Activated CD8-positive, alpha-beta memory T cell treated with anti-CD3 and anti-CD28 coated beads, Interleukin-2, amount 50 U/mL, for 4 hours (primary cell): ENCODE measurements around the gene PRKCA.
"Not testable (repeated sequence)": the region's sequence is repeated elsewhere in the genome, so short reads cannot be mapped to it uniquely, and the experiment has no call there.

Source experiments
- DNase-seq: peaks from one replicate; pipeline ENCODE4 v3.0.0-alpha.2; 2020

The PRKCA gene

DNA sequence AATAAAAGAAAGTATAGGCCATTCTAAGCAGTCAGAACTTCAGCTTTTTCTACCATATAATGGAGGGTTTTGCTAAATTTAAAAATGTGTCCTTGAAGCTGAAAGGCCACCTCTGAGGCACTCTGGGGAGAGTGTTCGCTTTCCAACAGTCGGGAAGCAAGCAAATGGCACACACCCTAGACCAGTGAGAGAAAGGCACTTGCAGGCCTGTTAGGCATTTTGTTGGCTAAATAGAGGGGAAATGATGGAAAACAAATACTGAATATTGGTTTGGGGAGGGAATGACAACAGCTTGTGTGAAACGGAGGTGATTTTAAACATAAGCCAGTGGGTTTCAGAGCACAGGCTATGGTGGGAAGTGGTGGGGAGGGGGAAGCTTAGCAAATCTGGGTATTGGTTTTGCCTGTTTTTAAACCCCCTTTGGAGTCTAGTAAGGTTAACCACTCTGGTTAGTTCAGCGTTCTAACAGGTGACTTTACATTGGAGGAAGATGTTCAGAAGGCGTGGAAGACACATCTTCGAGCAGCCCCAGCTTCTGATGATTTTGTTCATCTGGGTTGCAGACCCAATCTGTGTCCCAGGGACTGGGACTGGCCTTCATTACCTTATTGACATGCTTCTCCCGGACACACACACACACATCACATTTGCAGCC is 90.5 kb downstream of the PRKCA start:
- DNase-seq, result no peak

DNA sequence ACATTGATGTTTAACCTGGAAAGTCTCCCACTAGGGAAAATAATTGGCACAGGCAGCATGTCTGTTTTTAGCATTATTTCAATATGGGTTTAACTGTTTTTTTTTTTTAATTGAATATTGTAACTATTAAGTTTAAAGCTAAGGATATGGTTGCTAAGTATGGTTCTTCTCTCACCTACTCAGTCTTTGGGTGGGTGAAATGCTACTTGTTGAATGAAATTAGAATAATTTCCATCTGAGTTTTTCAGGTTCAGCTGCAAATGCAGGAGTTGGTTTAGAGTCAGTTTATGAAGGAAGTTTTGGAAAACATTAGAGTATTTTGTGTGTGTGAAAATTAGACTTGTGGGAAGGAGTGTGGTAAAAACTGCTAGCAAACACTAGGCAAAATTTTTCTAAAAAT is 93.5 kb downstream of the PRKCA start:
- no peak for DNase-seq

DNA sequence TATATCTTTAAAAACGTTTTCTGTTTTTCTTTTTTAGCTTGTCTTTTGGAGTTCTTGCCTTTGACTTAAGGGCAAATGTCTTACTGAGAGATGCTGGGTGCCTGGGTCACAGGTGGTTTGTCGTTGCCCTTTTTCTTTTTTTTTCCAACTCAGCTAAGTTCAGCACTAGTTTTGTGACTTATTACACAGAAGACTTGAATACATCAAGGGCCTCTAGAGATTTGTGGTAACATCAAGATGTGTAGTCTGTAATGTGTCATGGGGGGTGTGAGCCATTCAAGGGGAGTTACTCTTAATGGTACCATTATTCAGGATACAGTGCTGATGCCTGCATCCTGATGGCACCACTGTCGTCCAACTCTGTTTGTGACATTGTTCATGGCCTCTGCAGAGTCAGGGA is 95.1 kb downstream of the PRKCA start:
- no peak for DNase-seq

DNA sequence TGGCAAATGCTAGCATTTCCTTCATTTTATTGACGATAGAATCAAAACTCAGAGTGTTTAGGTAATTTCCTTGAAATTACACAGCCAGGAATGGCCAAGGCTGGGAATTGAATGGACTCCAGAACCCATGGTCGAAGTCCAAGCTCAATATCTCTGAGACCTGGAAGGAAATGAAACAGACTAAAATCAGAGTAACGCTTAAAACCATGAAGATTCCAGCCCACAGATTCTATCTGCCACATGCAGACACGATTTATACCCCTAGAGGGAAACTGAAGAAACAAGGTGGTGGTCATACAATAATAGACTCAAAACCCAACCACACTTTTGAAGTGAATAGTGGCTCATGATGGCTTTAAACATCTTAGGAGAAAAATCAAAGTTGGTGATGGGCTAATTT is 95.6 kb downstream of the PRKCA start:
- no peak for DNase-seq

DNA sequence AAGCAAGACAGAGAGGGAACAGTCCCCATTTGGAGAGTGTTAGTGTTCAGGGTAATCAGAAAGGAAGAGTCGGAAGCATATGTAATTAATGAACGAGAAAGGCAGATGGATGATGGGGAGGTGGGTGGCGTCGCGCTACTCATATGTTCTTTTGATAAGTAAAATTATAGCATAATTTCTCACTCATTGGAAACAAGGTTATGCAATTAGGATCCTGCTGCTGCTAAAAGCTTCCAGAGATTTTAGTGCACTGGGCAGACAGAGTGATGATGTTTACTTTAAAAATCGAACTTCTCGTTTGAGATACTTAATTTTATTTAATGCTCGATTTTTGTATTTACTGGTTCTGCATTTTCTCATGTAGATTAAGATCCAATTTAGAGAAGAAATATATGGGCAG is 96.2 kb downstream of the PRKCA start:
- no peak for DNase-seq

DNA sequence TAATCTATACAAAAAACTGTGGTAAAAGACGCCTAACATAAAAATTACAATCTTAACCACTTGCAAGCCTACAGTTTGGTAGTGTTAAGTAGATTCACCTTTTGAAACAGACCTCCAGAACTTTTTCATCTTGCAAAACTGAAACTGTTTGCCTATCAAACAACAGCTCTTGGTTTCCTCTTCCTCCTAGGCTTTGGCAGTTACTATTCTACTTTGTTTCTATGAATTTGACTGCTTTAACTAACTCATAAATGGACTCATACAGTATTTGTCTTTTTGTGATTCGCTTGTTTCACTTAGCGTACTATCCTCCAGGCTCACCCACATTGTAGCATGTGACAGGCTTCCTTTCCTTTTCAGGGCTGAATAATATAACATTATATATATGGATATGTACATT is 97.0 kb downstream of the PRKCA start:
- DNase-seq, result no peak

DNA sequence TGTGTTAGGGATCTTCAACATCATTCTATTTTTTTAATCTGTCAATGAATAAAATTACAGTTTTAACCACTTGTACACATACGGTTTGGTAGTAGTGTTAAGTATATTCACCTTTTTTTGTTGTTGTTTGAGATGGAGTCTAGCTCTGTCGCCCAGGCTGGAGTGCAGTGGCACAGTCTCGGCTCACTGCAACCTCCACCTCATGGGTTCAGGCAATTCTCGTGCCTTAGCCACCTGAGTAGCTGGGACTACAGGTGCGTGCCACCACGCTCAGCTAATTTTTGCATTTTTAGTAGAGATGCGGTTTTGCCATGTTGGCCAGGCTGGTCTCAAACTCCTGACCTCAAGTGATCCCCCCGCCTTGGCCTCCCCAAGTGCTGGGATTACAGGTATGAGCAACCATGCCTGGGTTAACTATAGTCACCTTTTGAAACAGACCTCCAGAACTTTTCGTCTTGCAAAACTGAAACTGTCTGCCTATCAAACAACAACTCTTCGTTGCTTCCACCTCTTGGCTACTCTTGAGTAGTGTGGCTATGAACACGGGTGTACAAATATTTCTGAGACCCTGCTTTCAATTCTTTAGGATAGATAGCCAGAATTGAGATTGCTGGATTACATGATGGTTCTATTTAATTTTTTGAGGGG is 97.8 kb downstream of the PRKCA start:
- DNase-seq, result not testable (repeated sequence)

DNA sequence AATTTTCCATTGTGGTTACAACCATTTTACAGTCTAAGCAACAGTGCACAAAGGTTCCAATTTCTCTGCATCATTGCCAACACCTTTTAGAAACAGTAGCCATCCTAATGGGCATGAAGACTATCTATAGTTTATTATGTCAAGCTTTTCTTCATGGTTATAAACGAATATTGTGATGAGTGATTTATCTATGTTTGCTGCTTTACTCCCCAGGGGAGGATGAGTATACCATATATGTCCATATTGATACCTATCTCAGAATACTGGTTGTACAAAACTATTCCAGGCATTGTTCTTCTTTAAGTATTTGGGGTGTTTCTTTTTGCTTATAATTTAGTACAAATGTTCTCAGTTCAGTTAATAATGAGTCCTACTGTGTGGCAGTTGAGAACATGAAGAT is 98.3 kb downstream of the PRKCA start:
- no peak for DNase-seq

DNA sequence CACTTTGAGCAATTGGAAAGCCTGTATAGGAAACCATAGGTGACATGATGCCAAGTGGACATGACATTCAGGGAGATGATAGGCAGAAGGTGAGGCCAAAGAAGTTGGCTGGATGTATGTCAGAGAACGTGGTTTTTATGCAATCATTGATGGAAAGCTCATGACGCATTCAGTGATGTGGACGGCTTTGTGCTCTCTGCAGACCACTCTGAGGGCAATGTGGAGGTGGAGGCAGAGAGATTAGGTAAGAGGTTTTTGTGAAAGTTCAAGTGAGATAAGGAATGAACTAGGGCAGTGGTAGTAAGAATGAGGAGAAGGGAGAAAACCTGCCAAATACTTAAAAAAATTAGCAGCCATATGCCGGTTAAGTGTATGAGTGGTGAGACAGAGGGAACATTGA is 99.0 kb downstream of the PRKCA start:
- no peak for DNase-seq

DNA sequence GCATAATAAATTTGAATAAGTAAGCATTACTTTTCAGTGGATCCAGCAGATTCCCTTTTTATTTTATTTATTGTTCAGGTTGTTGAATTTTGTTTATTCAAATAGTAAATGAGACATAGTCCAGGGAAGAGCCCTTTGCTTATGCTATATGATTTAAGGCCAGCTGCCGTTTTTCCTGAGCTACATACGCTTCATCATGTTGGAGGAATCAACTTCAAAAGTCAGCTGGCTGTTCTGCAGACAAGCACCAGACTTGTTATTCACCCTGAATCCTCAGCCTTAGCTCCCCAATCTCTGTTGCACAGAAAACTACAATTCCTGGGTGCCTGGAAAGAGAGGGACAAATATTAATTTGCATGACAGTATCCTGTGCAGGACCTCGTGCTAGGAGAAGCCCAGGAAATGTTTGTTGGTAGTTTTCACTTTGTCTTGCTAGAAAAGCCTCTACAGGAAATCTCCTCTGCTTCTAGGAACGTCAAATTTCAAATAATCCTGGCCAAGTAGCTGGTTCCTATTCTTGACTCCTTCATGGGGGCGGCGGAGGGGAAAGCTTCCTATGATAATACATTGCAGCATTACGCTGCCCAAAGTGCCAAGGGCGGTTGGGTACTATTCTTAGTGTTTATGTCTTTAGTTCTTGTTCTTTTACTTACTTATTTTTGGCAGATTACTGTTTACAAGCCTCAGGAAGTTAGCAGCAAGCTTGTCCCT is 101.6 kb downstream of the PRKCA start:
- no peak for DNase-seq

DNA sequence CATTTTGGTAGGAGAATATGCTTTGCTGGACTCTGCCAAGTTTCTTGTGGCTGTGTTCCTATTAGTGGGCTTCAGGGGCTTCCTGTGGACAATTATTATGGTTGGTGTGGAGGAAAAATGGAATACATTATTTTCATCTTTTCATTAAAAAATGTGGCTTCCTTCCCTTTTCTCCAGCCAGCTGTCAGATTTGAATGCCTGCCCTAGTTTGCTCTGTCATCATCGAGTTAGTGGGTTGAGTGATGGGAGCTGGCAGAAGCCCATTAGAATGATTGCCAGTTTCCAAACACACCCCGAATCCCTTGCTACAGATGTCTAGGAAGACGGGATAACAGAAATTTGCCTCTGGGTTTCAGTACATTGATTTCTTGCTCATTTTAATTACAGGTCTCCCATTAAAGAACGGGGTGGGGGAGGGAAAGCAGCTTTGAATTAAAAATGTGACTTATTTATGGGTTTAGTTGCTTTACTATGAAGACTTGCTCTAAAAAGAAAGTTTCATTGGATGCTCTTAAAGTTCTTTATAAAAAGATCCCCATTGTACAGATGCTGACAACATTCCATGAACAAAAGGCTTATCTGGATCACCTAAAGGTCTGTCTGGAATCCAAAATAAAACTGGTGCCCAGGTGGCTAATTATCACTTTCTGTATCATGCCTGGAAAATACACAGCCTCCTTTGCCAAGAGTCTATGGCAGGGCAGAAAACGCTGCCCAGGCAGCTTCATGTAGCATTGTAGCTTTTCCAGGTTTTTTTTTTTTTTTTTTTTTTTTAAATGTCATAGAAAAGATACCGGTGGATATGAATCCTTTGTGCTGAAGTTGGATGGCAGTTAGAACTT is 103.6 kb downstream of the PRKCA start:
- DNase-seq, result no peak

DNA sequence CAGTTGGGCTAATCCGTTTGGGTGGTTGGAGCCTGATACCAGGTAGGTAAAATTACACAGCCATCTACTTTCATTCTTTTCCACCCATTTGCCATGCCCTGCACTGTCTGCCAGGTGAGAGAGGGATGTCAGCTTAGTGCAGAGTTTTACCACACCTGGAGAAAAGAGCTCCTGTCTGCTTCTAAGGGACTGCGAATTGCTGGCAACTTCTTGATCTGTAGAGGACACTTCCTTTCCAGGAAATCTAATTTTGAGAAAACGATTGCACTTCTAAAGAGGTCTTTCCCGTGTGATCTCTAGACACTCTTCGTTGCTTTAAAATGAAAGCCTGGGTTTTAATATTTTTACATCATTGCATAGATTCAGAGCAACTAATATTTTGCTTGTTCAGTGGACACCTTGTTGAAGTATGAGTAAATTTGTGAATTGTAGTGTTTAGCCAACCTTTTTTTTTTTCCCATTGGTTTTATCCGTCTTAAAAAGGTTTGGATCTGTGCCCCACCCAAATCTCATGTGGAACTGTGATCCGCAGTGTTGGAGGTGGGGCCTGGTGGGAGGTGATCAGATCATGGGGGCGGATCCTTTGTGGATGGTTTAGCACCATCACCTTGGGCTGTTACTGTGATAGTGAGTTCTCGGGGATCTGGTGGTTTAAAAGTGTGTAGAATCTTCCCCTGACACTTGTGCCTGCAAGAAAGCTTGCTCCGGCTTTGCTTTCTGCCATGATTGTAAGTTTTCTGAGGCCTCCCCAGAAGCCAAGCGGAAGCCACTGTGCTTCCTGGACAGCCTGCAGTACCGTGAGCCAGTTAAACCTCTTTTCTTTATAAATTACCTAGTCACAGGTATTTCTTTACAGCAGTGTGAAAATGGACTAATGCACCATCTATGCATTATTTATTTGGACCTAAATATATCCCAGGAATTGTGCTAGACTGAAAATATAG is 104.6 kb downstream of the PRKCA start:
- DNase-seq, result no peak

DNA sequence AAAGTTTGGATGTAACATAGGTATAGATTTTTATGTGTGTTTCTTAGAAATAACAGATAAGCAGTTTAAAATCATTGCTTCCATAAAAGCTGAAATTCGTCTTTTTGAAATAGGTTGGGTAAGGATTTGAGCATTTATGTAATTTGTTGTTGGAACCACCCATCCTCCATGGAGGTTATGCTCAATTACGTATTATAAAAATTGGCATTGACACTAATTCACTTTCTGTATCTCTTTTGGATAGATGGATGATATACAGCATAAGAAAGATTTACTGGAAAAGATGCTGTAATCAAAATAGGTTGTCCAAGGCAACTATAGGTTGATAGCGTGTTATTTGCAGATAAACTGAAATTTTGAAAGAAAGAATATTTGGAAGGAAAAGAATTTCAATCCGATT is 105.5 kb downstream of the PRKCA start:
- DNase-seq, result no peak

DNA sequence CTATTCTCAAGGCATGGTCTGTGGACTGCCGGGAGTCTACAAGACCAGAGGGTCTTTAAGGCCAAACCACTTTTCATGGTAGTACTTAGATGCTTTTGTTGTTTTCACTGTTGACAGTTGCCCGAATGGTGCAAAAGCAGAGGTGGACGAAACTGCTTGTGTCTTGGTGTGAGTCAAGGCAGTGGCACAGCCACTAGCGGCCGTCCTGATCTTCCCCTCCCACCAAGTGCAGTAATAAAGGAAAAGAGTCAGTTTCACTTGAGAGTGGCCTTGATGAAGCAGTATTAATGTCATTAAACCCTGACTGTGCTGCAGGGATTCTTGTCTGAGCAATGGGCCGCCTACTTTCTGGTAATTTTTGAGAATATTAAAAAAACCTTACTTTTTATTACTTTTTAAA is 109.1 kb downstream of the PRKCA start:
- DNase-seq, result no peak

DNA sequence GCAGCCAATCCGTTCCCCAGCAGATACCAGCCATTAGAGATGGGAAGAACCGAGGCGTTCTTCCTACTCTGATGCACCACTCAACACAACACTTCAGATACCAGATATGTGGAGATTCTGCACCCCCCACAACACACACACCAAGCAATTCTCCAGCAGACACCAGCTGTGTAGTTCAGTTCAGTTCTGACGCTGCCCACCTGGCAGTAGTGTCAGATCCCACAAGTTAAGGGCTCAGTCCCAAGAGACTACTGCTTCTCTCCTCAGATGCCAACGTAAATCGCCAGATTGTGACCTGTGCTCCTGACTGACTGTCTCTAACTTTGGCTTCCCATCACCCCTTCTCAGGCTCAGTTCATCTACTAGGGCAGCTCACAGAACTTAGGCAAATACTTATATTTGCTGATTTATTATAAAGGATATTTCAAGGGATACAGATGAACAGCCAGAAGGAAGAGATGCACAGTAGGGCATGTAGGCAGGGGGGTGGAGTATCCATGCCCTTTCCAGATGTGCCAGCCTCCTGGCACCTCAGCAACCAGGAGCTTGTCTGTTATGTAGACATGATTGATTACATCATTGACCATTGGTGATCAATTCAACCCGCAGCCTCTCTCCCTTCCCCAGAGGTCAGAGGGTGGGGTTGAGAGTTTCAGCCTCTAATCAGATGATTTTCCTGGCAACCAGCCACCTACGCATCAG is 110.6 kb downstream of the PRKCA start:
- DNase-seq, result no peak

DNA sequence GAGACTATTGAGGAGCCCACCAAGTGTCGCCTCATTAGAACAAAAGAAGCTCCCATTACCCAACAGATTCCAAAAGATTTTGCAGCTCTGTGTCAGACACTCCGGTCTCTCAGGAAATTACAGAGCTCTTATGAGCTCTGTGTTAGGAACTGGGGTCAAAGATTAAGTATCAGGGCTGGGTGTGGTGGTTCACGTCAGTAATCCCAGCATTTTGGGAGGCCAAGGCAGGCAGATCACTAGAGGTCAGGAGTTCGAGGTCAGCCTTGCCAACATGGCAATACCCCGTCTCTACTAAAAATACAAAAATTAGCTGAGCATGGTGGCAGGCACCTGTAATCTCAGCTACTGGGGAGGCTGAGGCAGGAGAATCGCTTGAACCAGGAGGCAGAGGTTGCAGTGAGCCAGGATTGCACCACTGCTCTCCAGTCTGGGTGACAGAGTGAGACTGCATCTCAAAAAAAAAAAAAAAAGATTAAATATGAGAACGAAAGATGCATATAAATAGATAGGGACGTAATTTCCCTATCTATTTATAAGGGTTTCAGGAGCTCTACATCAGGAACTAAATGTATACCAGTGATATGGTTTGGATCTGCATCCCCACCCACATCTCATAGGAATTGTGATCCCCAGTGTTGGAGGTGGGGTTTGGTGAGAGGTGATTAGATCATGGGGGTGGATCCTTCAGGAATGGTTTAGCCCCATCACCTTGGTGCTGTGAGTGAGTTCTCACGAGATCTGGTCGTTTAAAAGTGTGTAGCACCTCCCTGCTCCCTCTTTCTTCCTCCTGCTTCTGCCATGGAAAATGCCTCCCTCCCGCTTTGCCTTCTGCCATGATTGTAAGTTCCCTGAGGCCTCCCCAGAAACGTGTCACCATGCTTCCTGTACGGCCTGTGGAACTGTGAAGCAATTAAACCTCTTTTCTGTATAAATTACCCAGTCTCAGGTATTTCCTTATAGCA is 111.4 kb downstream of the PRKCA start:
- no peak for DNase-seq

DNA sequence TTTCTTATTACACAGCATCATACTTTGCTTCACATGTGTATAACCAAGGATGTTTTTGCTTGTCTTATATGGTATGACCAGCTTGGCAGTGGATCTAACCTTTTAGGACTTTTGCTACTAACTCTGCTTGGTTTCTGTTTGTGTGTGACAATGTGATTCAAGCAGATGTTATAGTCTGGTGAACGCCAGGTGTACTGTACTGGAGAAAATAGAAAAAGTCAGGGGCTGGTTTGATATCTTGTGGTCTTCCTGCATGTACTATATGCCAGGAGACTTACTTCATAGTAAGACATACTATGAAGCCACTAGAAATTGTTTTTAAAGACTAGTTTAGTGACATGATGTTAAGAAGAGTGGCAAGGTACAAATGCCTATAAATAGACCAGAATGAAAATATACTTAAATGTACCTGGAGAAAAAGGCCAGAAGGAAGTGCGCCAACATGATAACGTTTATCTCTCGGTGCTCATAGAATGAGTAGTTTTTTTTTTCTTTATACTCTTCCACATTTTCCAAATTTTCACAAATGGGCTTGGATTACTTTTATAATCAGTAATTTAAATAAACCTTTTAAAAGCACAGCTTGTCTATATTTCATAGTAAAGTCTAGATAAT is 112.3 kb downstream of the PRKCA start:
- no peak for DNase-seq

DNA sequence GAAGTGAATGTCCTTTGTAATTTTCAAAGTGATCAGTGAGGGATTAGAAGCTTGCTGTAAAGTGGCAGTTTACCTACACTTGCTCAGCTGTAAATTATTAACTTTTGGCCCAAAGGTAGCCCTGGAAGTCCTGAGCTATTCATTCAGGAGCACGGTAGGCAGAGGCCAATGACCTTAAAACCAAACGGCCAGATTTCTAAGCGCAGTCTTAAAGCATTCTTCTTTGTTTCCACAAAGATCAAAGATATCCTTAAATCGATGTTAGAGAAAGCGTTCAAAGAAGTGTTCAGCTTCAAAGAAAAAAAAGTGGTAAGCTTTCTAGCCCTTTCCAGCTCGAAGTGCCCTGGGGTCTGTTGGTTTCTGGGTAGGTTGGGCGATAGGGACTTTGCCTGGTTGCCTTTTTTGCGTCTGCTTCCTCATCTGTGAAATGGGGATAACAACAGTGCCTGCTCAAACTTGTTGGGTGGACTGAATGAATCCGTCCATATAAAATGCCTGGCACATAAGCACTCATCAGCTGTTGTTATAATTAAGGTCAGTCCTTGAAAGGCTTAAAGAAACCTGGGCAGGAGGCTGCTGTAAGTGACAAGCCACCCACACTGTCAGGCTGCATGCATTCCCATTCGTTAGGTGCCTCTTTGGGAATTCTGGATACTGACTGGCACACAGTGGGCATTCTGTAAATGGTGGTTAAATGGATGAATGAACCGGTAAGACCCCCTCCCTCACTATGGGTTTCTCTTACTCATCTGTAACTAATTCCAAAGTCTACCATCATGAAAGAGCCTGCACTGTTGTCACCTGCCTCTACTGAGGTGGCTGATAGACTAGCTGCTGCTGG is 113.2 kb downstream of the PRKCA start:
- no peak for DNase-seq
